ENCODE measurements around the gene TAB2. TPM values are rescaled to one million over a fixed set of nuclear protein-coding genes. Genes with fewer than 3 reads are reported as not detected.
A peak's percentile ranks its signal among the peaks of the same experiment; 100 is the strongest.

The TAB2 gene
- total RNA-seq, 4 donors from 2014 or later = 63.7 to 73.5 (median 69.2) TPM

- intact Hi-C loops (cut with DNase I; ENCODE audit: low total_unique reads) = no loop called here
- ATAC-seq = no peak
- H3K27ac ChIP-seq = peak overlapping the region in 2 of 4 donors; percentile 78
These were observed 19.8 kb downstream of the TAB2 start for GRCh38 chr6:149337320-149337719.

GRCh38 chr6:149340200-149340599 is 22.7 kb downstream of the TAB2 start:
- H3K4me3 ChIP-seq = no peak overlapping the region
- intact Hi-C loops (cut with DNase I; ENCODE audit: low total_unique reads) (no loop called here), in situ Hi-C loops (cut with MboI; ENCODE audit: low sequenced_read_pairs in 4 of 4) (no loop called here)
- no peaks in the 10 kb centered on the region for H3K36me3 ChIP-seq
- H3K27me3 ChIP-seq = no peaks in the 10 kb centered on the region
- ATAC-seq = no peak
- H3K4me1 ChIP-seq = peaks cover 66 to 78% of the 10 kb centered on the region in 2 donors
- no peaks in the 10 kb centered on the region for H3K9me3 ChIP-seq
- TF ChIP-seq POLR2A (IDR thresholded peaks at IDR 0.05) = no peak
- TF ChIP-seq CTCF (IDR thresholded peaks at IDR 0.05 in 4 of 5, conservative IDR thresholded peaks at IDR 0.05 in 1 of 5) = no peak
- peak overlapping the region in 1 of 4 donors; percentile 26 for H3K27ac ChIP-seq
- no peak for DNase-seq

More at GRCh38 chr6:149337320-149337719, 19.8 kb downstream of the TAB2 start:
- H3K36me3 ChIP-seq = no peaks in the 10 kb centered on the region
- H3K4me3 ChIP-seq = no peak overlapping the region
- no peak for DNase-seq
- no peaks in the 10 kb centered on the region for H3K9me3 ChIP-seq
- in situ Hi-C loops (cut with MboI; ENCODE audit: low sequenced_read_pairs in 4 of 4) = no loop called here
- peaks cover 84 to 89% of the 10 kb centered on the region in 2 donors for H3K4me1 ChIP-seq
- TF ChIP-seq POLR2A (IDR thresholded peaks at IDR 0.05) (no peak), CTCF (IDR thresholded peaks at IDR 0.05 in 4 of 5, conservative IDR thresholded peaks at IDR 0.05 in 1 of 5) (no peak)
- no peaks in the 10 kb centered on the region for H3K27me3 ChIP-seq

- H3K27me3 ChIP-seq = no peaks in the 10 kb centered on the region
These were observed 25.0 kb downstream of the TAB2 start for GRCh38 chr6:149342525-149342924.

GRCh38 chr6:149343501-149343900 is 26.0 kb downstream of the TAB2 start:
- DNase-seq (no peak), ATAC-seq (no peak)
- intact Hi-C loops (cut with DNase I; ENCODE audit: low total_unique reads) = no loop called here
- Histone ChIP-seq H3K9me3 (no peaks in the 10 kb centered on the region), H3K27ac (no peak overlapping the region), H3K4me1 (peaks cover 33 to 45% of the 10 kb centered on the region in 2 donors), H3K36me3 (no peaks in the 10 kb centered on the region), H3K4me3 (no peak overlapping the region), H3K27me3 (no peaks in the 10 kb centered on the region)
- TF ChIP-seq POLR2A (IDR thresholded peaks at IDR 0.05) (no peak), CTCF (IDR thresholded peaks at IDR 0.05 in 4 of 5, conservative IDR thresholded peaks at IDR 0.05 in 1 of 5) (no peak)
- in situ Hi-C loops (cut with MboI; ENCODE audit: low sequenced_read_pairs in 4 of 4) = no loop called here

More at GRCh38 chr6:149342525-149342924, 25.0 kb downstream of the TAB2 start:
- H3K27ac ChIP-seq = no peak overlapping the region
- no peak overlapping the region for H3K4me3 ChIP-seq
- DNase-seq (no peak), ATAC-seq (no peak)
- H3K4me1 ChIP-seq = peaks cover 43 to 55% of the 10 kb centered on the region in 2 donors
- H3K9me3 ChIP-seq = no peaks in the 10 kb centered on the region
- TF ChIP-seq CTCF (IDR thresholded peaks at IDR 0.05 in 4 of 5, conservative IDR thresholded peaks at IDR 0.05 in 1 of 5) = no peak
- no peaks in the 10 kb centered on the region for H3K36me3 ChIP-seq
- in situ Hi-C loops (cut with MboI; ENCODE audit: low sequenced_read_pairs in 4 of 4) = no loop called here
- intact Hi-C loops (cut with DNase I; ENCODE audit: low total_unique reads) = no loop called here

GRCh38 chr6:149346078-149346477 is 28.6 kb downstream of the TAB2 start:
- intact Hi-C loops (cut with DNase I; ENCODE audit: low total_unique reads) (no loop called here), in situ Hi-C loops (cut with MboI; ENCODE audit: low sequenced_read_pairs in 4 of 4) (no loop called here)

More at GRCh38 chr6:149346078-149346477, 28.6 kb downstream of the TAB2 start:
- DNase-seq (no peak), ATAC-seq (no peak)
- Histone ChIP-seq H3K27ac (no peak overlapping the region), H3K4me3 (no peak overlapping the region), H3K9me3 (no peaks in the 10 kb centered on the region), H3K36me3 (no peaks in the 10 kb centered on the region), H3K27me3 (no peaks in the 10 kb centered on the region), H3K4me1 (peaks cover 20 to 30% of the 10 kb centered on the region in 2 donors)
- TF ChIP-seq CTCF (IDR thresholded peaks at IDR 0.05 in 4 of 5, conservative IDR thresholded peaks at IDR 0.05 in 1 of 5) (no peak), POLR2A (IDR thresholded peaks at IDR 0.05) (no peak)
